Stimulated activated CD4-positive, alpha-beta T cell treated with anti-CD3 and anti-CD28 coated beads, Interleukin-1b, Interleukin-23, amount 100 ng/mL, for 4 hours (primary cell): ENCODE data around the gene NIPA2.

ENCODE experiments used
- DNase-seq, 2 donors: peaks; one replicate each; pipeline ENCODE4 v3.0.0-alpha.2; 2020; ENCODE audit warnings: low read depth in 2 of 2

NIPA2 gene

GRCh38 chr15:22877607-22878006 is 39.1 kb downstream of the NIPA2 start:
- no peak for DNase-seq

GRCh38 chr15:22878103-22878502 is 39.6 kb downstream of the NIPA2 start:
- no peak for DNase-seq

GRCh38 chr15:22880068-22880980 is 41.9 kb downstream of the NIPA2 start:
- no peak for DNase-seq

GRCh38 chr15:22880981-22881738 is 42.7 kb downstream of the NIPA2 start:
- no peak for DNase-seq

GRCh38 chr15:22881739-22882440 is 43.4 kb downstream of the NIPA2 start:
- no peak for DNase-seq

- DNase-seq, result no peak
These were observed 44.7 kb downstream of the NIPA2 start for GRCh38 chr15:22883196-22883595.

- no peak for DNase-seq
These were observed 45.9 kb downstream of the NIPA2 start for GRCh38 chr15:22884344-22884743.

GRCh38 chr15:22885120-22885519 is 46.7 kb downstream of the NIPA2 start:
- DNase-seq, result no peak

- DNase-seq, result no peak
These were observed 48.9 kb downstream of the NIPA2 start for GRCh38 chr15:22887157-22887951.

- no peak for DNase-seq
These were observed 49.8 kb downstream of the NIPA2 start for GRCh38 chr15:22888120-22888859.

- no peak for DNase-seq
These were observed 50.8 kb downstream of the NIPA2 start for GRCh38 chr15:22889146-22889818.

- DNase-seq, result no peak
These were observed 51.8 kb downstream of the NIPA2 start for GRCh38 chr15:22890296-22890695.

GRCh38 chr15:22891426-22892210 is 53.2 kb downstream of the NIPA2 start:
- no peak for DNase-seq

- DNase-seq, result no peak
These were observed 53.9 kb downstream of the NIPA2 start for GRCh38 chr15:22892333-22892732.

- DNase-seq, result no peak
These were observed 54.6 kb downstream of the NIPA2 start for GRCh38 chr15:22893081-22893480.

GRCh38 chr15:22893881-22894280 is 55.4 kb downstream of the NIPA2 start:
- no peak for DNase-seq

GRCh38 chr15:22895465-22896190 is 57.2 kb downstream of the NIPA2 start:
- no peak for DNase-seq

GRCh38 chr15:22902046-22902445 is 63.6 kb downstream of the NIPA2 start:
- no peak for DNase-seq

- no peak for DNase-seq
These were observed 64.1 kb downstream of the NIPA2 start for GRCh38 chr15:22902578-22902977.
